GM23338 (cell line): Measurements from ENCODE around the gene RAP1GAP2. TPM values are rescaled to one million over a fixed set of nuclear protein-coding genes. Genes with fewer than 3 reads are reported as not detected.

Experiments
- ATAC-seq: fragments of 200-7000 bp; cut with Tn5 transposase; 3 replicates; pipeline ENCODE4 v1.9.1; 2020
- DNase-seq: peaks from one replicate; pipeline ENCODE4 v3.0.0-alpha.2; 2015; ENCODE audit warnings: low spot score
- H2AFZ ChIP-seq: fragments of 200-600 bp; sonication (generic); 2 replicates; pipeline ENCODE4 v1.8.0; 2016; ENCODE audit warnings: antibody characterized with exemption, mild to moderate bottlenecking, moderate library complexity
- H3F3A ChIP-seq: fragments of 200-600 bp; sonication (generic); replicated peaks from 2 replicates; pipeline ENCODE4 v1.8.0; 2017; ENCODE audit warnings: antibody characterized with exemption, mixed run types, low read depth
- H3K27ac ChIP-seq: fragments of 200-600 bp; sonication (generic); 2 replicates; pipeline ENCODE4 v1.6.1; 2016; ENCODE audit warnings: low read depth
- H3K27me3 ChIP-seq: fragments of 200-600 bp; sonication (generic); 2 replicates; pipeline ENCODE4 v1.8.0; 2016; ENCODE audit warnings: mild to moderate bottlenecking, mixed run types, moderate library complexity; ENCODE audit not compliant: insufficient read depth
- H3K36me3 ChIP-seq: fragments of 200-600 bp; sonication (generic); 2 replicates; pipeline ENCODE4 v1.8.0; 2016; ENCODE audit warnings: mild to moderate bottlenecking; ENCODE audit not compliant: insufficient read depth
- H3K4me1 ChIP-seq: fragments of 200-600 bp; sonication (generic); 2 replicates; pipeline ENCODE4 v1.8.0; 2016; ENCODE audit warnings: mild to moderate bottlenecking, moderate library complexity; ENCODE audit not compliant: insufficient read depth
- H3K4me2 ChIP-seq: fragments of 200-600 bp; sonication (generic); 2 replicates; pipeline ENCODE4 v1.7.1; 2017; ENCODE audit warnings: mixed run types
- H3K4me3 ChIP-seq: fragments of 200-600 bp; sonication (generic); 2 replicates; pipeline ENCODE4 v1.6.1; 2016; ENCODE audit warnings: mixed run types
- H3K79me2 ChIP-seq: fragments of 200-600 bp; sonication (generic); replicated peaks from 2 replicates; pipeline ENCODE4 v1.8.0; 2017; ENCODE audit warnings: mild to moderate bottlenecking; ENCODE audit not compliant: insufficient read depth
- H3K9me2 ChIP-seq: fragments of 200-600 bp; sonication (generic); 2 replicates; pipeline ENCODE4 v1.8.0; 2017; ENCODE audit not compliant: insufficient read depth
- H4K20me1 ChIP-seq: fragments of 200-600 bp; sonication (generic); replicated peaks from 2 replicates; pipeline ENCODE4 v1.8.0; 2017; ENCODE audit warnings: mild to moderate bottlenecking; ENCODE audit not compliant: insufficient read depth
- H3K27ac Mint-ChIP-seq: 2 replicates; pipeline ENCODE4 v1.8.0; 2020; ENCODE audit warnings: inconsistent platforms, mild to moderate bottlenecking, moderate library complexity, mixed read lengths
- H3K27me3 Mint-ChIP-seq: 3 replicates; pipeline ENCODE4 v1.8.0; 2022; ENCODE audit warnings: low read depth, mild to moderate bottlenecking, moderate library complexity, mixed read lengths, inconsistent platforms; ENCODE audit not compliant: insufficient read depth, poor library complexity
- H3K36me3 Mint-ChIP-seq: 3 replicates; pipeline ENCODE4 v1.8.0; 2021; ENCODE audit warnings: low read depth, mild to moderate bottlenecking, inconsistent platforms, moderate library complexity, mixed read lengths
- H3K4me1 Mint-ChIP-seq: 3 replicates; pipeline ENCODE4 v1.8.0; 2020; ENCODE audit warnings: mild to moderate bottlenecking, inconsistent platforms, mixed read lengths
- H3K4me3 Mint-ChIP-seq: 3 replicates; pipeline ENCODE4 v1.8.0; 2021; ENCODE audit warnings: moderate library complexity, mild to moderate bottlenecking, inconsistent platforms, mixed read lengths
- H3K9me3 Mint-ChIP-seq: 3 replicates; pipeline ENCODE4 v1.8.0; 2020; ENCODE audit warnings: moderate library complexity, mild to moderate bottlenecking, inconsistent platforms, mixed read lengths
- CREB1 ChIP-seq: fragments of 250-450 bp; sonication (Bioruptor Pico); IDR thresholded peaks from 2 replicates; pipeline ENCODE4 v1.5.0; 2020; ENCODE audit warnings: low read depth, mild to moderate bottlenecking, moderate library complexity
- CTCF ChIP-seq, 2 experiments: fragments of 200-600 bp in 1 of 2; sonication (generic) in 1 of 2; conservative IDR thresholded peaks; 2 replicates each; pipeline versions ENCODE4 v1.5.1 to v1.6.1; 2016 to 2017; ENCODE audit warnings: antibody characterized with exemption in 2 of 2, low read depth in 2 of 2, mild to moderate bottlenecking in 2 of 2, moderate library complexity in 1 of 2
- EZH2 ChIP-seq: fragments of 200-600 bp; sonication (generic); IDR thresholded peaks from one replicate; pipeline ENCODE4 v1.8.0; 2017; ENCODE audit warnings: antibody characterized with exemption, mild to moderate bottlenecking, low read depth; ENCODE audit not compliant: unreplicated experiment
- NANOG ChIP-seq: IDR thresholded peaks from 2 replicates; pipeline ENCODE4 v1.6.1; 2016; ENCODE audit warnings: antibody characterized with exemption, borderline replicate concordance
- POLR2AphosphoS5 ChIP-seq: IDR thresholded peaks from 2 replicates; pipeline ENCODE4 v1.6.1; 2016; ENCODE audit warnings: antibody characterized with exemption, low read depth
- STAT1 ChIP-seq: IDR thresholded peaks from one replicate; pipeline ENCODE4 v1.6.1; 2016; ENCODE audit warnings: antibody characterized with exemption; ENCODE audit not compliant: unreplicated experiment
- ZNF114 ChIP-seq: fragments of 250-450 bp; sonication (Bioruptor Pico); IDR thresholded peaks from 2 replicates; pipeline ENCODE4 v1.5.0; 2020; ENCODE audit warnings: mild to moderate bottlenecking, moderate library complexity
- polyA plus RNA-seq: library from polyadenylated mRNA; unstranded; fragments of >200 nt; fragmentation: Nextera tagmentation; extraction: Ambion mirVana; gene quantifications from 2 replicates; pipeline ENCODE4 v1.2.1, GENCODE V29; 2016
- total RNA-seq: library from RNA; depleted of rRNA; stranded (reverse); fragments of >200 nt; shearing (Covaris generic); gene quantifications from 2 replicates; pipeline ENCODE4 v1.2.3, GENCODE V29; 2014
- TF ChIP-seq, protein P1 (sequence below): IDR thresholded peaks from 2 replicates; pipeline ENCODE4 v1.6.1; 2016; ENCODE audit warnings: antibody characterized with exemption

RAP1GAP2 gene
- total and polyA plus RNA-seq, 2 experiments from 2014 or later = 17.8 to 46.1 TPM

DNA sequence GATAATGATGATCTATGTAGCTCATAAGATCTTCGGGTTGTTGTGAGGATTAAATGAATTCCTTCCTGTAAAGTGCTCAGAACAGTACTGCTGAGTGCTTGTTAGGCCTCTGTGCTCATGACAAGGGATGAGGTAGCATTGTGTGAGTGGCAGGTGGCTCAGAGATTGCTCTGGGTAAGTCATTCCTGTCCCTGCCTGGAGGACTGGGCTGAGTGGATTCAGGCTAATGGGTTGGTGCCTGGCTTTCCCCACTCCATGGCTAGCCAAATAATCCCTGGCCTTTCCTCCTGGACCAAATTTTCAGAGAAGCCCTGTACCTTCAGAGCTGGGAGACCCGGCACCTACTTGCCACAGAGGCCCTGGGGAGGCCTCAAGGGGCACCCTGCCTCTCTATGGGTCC is 45.5 kb upstream of the RAP1GAP2 start (continued):
- TF ChIP-seq, protein P1, sequence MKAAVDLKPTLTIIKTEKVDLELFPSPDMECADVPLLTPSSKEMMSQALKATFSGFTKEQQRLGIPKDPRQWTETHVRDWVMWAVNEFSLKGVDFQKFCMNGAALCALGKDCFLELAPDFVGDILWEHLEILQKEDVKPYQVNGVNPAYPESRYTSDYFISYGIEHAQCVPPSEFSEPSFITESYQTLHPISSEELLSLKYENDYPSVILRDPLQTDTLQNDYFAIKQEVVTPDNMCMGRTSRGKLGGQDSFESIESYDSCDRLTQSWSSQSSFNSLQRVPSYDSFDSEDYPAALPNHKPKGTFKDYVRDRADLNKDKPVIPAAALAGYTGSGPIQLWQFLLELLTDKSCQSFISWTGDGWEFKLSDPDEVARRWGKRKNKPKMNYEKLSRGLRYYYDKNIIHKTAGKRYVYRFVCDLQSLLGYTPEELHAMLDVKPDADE = no peak
- no peak for TF ChIP-seq EZH2

DNA sequence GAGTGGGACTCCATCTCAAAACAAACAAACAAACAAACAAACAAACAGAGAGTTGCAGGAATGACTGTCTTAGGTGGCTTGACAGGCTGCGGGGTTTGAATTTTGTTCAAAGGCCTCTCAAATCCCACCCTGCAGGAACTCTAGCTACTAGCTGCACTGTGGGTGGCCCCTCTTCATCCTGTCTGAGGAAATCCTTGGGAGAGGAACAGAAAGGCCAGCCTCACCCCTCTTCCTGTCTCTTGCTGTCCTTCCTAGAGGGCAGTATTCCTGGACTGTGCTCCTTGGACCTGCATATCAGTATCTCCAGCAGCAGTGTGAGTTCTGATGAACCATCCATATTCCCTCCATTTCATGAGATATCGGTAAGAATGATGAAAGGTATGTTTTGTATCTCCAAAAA is 44.7 kb upstream of the RAP1GAP2 start:
- peak; percentile 65 for DNase-seq
- Mint-ChIP-seq H3K27ac (no peak overlapping the region), H3K36me3 (no peaks in the 10 kb centered on the region; the same call in 2 of the 3 replicates), H3K4me1 (peaks cover 17% of the 10 kb centered on the region), H3K9me3 (no peaks in the 10 kb centered on the region), H3K27me3 (peaks cover 6% of the 10 kb centered on the region), H3K4me3 (no peak overlapping the region)
- no peaks in the 10 kb centered on the region; the same call in 1 of the 2 replicates for H4K20me1 ChIP-seq
- H3K9me2 ChIP-seq = no peaks in the 10 kb centered on the region
- no peak for TF ChIP-seq NANOG
- peak; percentile 25 to 61 for TF ChIP-seq CTCF (conservative IDR thresholded peaks at IDR 0.05; ENCODE audit: low read depth in 2 of 2)
- TF ChIP-seq, protein P1 = no peak
- H2AFZ ChIP-seq = no peak overlapping the region
- no peak overlapping the region for H3K4me3 ChIP-seq
- no peaks in the 10 kb centered on the region for H3K36me3 ChIP-seq
- H3K4me2 ChIP-seq = peak overlapping the region; percentile 49; the same call in 1 of the 2 replicates
- peaks cover 24% of the 10 kb centered on the region for H3K4me1 ChIP-seq
- H3K27ac ChIP-seq = no peak overlapping the region
- H3F3A ChIP-seq = peaks cover 18% of the 10 kb centered on the region
- H3K27me3 ChIP-seq = peaks cover 16% of the 10 kb centered on the region; the same call in 1 of the 2 replicates
- no peak for ATAC-seq
- no peaks in the 10 kb centered on the region; the same call in 1 of the 2 replicates for H3K79me2 ChIP-seq

DNA sequence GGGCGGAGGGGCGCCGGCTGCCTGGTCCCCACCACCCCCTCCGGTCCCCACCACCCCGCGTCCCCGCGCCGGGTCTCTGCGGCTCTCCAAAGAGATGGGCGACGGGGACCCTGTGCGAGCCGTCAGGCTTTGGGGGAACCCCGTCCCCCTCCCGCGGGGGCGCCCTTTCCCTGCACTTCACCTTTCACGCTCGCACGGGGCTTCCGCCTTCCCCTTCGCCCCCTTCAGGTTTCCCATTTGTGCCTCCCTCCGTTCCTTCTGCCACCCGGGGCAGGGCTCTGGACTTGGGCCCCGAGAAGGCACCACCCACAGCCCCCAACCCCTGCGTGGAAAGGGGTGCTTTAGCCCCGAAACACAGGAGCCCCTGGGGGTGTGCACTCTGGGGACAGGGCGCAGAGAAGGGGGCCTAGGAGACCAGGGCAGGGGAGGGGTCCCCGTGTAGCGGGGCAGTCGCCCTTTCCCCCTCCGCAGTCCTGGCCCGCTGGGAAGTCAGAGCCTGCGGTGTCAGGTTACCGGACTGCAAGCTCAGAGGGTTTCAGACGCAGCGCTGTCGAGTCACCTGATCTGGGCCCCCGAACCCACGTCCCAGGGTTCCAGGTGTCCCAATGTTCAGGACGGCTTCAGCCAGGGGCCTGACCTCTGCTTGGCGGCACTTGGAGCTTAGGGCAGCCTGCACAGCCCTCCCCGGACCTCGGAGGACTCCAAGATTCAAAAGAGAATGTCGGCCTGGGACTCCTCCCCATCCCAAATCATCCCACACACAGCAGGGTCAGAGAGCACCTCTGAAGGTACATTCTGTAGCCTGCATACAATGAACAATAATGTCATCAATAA is 40.1 kb upstream of the RAP1GAP2 start:
- Mint-ChIP-seq H3K9me3 (no peaks in the 10 kb centered on the region), H3K36me3 (no peaks in the 10 kb centered on the region), H3K27ac (no peak overlapping the region; the same call in 1 of the 2 replicates), H3K27me3 (peaks cover 13% of the 10 kb centered on the region), H3K4me3 (peak overlapping the region; percentile 76), H3K4me1 (peaks cover 8% of the 10 kb centered on the region; the same call in 2 of the 3 replicates)
- peaks cover 11% of the 10 kb centered on the region for H3K27me3 ChIP-seq
- no peaks in the 10 kb centered on the region for H3K36me3 ChIP-seq
- H3K4me3 ChIP-seq = peak overlapping the region; percentile 89
- ATAC-seq (peak; percentile 91), DNase-seq (peak; percentile 93)
- H3K79me2 ChIP-seq = no peaks in the 10 kb centered on the region
- peaks cover 11% of the 10 kb centered on the region for H3F3A ChIP-seq
- H3K9me2 ChIP-seq = no peaks in the 10 kb centered on the region
- peak overlapping the region; percentile 90 for H3K4me2 ChIP-seq
- peaks cover 7% of the 10 kb centered on the region for H3K4me1 ChIP-seq
- H4K20me1 ChIP-seq = no peaks in the 10 kb centered on the region
- peak overlapping the region; percentile 88 for H2AFZ ChIP-seq
- peak overlapping the region; percentile 59; the same call in 1 of the 2 replicates for H3K27ac ChIP-seq
- TF ChIP-seq ZNF114 (CRISPR knock-in tag) (no peak), STAT1 (no peak), CREB1 (CRISPR knock-in tag) (peak; percentile 36; the same call in 1 of the 2 replicates), POLR2AphosphoS5 (peak; percentile 81)
